Retinal pigment epithelial cell (primary cell): ENCODE data around the gene MBTD1.
"Not testable (repeated sequence)": the region's sequence is repeated elsewhere in the genome, so short reads cannot be mapped to it uniquely, and the experiment has no call there.

ENCODE experiments used
- DNase-seq: peaks from one replicate; pipeline ENCODE4 v3.0.0-alpha.2; 2010; ENCODE audit warnings: low read depth
- H3K4me3 ChIP-seq: 2 replicates; pipeline ENCODE4 v1.5.1; 2011; ENCODE audit warnings: mild to moderate bottlenecking, low read length, control low read depth, moderate library complexity
- CTCF ChIP-seq: conservative IDR thresholded peaks from 2 replicates; pipeline ENCODE4 v1.5.1; 2011; ENCODE audit warnings: low read depth, low read length, control low read depth, inconsistent platforms

Gene MBTD1

GRCh38 chr17:51279183-51279582 lies 19.3 kb upstream of the MBTD1 start:
- H3K4me3 ChIP-seq: no peak overlapping the region
- TF ChIP-seq CTCF: no peak
- DNase-seq: no peak

GRCh38 chr17:51275381-51275780 lies 15.5 kb upstream of the MBTD1 start:
- no peak overlapping the region for H3K4me3 ChIP-seq
- no peak for TF ChIP-seq CTCF
- DNase-seq: no peak

DNA sequence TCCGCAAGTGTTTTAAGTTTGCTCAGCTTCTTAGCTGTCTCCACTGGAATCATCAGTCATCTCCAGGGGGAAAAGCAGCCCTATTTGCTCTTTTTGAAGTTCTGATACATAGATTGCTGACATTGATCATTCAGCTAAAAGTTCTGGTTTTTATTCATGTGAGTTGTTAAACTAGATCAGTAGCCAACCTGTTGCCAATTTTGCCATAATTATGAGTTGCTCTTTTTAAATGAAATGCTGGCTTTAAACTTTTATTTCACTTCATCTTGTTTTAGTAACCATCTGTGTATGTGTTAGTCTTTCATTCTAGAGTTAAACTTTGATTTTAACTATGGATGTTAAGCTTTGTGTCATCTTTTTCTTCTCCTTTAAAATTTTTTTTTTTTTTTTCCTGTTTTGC lies 13.0 kb upstream of the MBTD1 start:
- DNase-seq: no peak
- no peak overlapping the region for H3K4me3 ChIP-seq
- TF ChIP-seq CTCF: no peak

- no peak for TF ChIP-seq CTCF
- H3K4me3 ChIP-seq: no peak overlapping the region
- DNase-seq: no peak
Observed at GRCh38 chr17:51270636-51271035, 10.8 kb upstream of the MBTD1 start.

DNA sequence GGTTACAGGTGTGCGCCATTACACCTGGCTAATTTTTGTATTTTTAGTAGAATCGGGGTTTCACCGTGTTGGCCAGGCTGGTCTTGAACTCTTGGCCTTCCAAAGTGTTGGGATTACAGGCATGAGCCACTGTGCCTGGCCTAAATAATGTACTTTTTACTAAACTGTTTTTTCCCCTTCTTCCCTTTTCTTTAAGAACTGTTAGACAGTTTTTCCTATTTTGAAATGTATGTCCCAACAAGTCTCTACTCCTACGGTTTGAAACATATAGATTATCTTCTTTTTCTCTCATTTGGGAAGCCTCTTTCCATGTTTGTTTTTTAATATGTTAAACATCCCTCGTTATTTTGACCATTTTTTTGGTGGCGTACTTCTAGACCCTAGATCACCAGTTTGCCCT lies 10.1 kb upstream of the MBTD1 start:
- no peak for TF ChIP-seq CTCF
- no peak for DNase-seq
- no peak overlapping the region for H3K4me3 ChIP-seq

DNA sequence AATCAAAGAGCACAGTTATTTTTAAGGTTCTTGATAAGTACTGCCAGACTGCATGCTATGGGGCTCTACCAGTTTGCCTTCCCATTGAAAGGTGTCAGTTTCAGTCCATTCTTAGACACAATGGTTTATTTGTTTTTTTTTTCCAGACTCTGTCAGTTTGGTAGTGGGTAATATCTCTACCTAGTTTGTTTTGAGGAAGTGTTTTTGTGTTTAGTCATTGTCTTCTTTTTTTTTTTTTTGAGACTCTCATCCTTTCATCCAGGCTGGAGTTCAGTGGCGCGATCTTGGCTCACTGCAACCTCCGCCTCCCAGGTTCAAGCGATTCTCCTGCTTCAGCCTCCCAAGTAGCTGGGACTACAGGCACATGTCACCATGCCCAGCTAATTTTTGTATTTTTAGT lies 4.6 kb upstream of the MBTD1 start:
- DNase-seq, H3K4me3 ChIP-seq: not testable (repeated sequence)

DNA sequence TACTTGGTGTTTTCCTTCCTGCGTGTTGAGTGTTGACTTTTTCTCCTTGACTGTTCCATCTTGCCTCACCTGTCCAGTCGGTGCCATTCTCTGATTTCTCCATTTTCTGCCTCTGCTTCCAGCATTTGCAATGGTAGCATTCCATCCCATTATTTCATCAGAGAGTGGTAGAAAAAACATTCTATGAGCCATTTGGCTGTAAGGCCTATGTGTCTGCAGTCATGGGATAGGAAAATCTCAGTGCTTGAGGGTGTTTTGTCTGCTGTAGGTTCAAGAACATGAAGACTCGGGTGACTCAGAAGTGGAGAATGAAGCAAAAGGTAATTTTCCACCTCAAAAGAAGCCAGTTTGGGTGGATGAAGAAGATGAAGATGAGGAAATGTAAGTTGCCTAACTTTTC lies 3.2 kb upstream of the MBTD1 start:
- no peak for TF ChIP-seq CTCF
- no peak overlapping the region for H3K4me3 ChIP-seq
- DNase-seq: no peak
